GM12873 (cell line): ENCODE measurements around the gene NPAS3.

Experiments
- CTCF ChIP-seq: IDR thresholded peaks from 2 replicates; pipeline ENCODE4 v1.5.1; 2012; ENCODE audit warnings: low read depth, mild to moderate bottlenecking, moderate library complexity, low read length, control low read depth; ENCODE audit not compliant: insufficient read depth; ENCODE audit errors: missing control alignments

NPAS3 gene

DNA sequence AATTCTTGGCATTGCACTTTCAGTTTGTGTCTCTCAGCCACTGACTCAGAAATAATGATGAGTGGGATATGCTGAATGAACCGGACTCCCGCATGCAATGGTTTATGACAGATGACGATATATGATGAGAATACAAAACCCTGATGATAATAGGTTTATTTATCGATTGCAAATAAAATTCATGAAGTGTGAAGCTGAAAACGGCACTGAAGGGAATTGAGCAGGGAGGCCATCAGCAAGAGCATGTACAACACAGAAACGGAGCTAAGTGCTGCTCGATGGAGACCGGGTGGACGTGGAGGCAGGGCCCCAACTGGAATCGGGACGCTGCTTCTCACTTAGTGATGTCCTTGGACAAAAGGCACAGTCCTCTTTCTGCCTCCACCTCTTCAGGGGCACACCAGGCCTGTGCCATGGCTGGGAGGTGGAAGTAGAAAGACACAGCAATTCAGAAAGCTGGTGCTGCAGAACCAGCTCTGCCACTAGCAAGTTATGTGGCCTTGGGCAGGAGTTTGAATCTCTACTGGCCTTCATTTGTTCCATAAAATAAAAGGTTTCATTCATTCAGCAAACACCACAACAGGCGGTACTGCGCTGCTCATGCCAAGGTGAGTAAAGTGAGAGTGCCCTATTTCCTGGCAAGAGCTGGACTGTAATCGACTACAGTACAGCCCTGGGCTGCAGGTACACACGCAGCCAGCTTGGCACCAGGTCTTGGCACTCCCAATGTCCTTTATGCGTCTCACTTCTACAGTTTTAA, 895.2 kb downstream of the NPAS3 start:
- TF ChIP-seq CTCF, result no peak

DNA sequence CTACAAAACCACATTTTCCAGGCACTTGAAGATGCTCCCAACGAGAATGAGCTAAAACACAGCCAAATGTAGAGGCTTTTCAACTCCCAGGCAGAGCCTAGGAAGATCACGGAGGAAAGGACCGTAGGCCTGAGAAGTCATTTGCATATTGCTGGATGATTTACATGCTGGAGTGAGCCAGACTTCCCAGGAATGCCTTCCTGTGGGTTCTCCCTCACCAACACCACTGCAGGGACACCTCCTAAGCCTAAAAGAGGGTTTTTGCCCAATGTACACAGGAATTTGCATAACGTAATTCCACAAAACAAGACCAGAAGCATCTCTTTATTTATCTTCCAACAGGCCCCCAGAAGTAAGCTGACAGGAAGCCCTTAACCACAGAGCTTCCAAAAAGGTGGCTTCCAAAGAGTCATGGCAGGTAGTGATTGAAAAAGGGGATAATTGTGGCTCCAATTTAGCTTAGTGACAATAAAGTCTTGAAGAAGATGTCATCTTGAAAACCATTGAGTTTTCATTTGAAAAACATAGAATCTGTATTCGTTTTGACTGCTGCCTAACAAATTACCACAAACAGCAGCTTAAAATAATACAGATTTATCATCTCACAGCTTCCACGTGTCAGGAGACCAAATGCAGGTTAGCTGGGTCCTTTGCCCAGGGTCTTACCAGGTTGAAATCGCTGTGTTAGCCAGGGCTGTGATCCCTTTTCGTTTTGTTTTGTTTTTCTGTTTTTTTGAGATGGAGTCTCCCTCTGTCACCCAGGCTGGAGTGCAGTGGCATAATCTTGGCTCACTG, 896.0 kb downstream of the NPAS3 start:
- no peak for TF ChIP-seq CTCF

GRCh38 chr14:33835261-33835655, 896.6 kb downstream of the NPAS3 start:
- TF ChIP-seq CTCF, result no peak

- TF ChIP-seq CTCF, result no peak
Measured at GRCh38 chr14:33835677-33836076, 897.0 kb downstream of the NPAS3 start.

- TF ChIP-seq CTCF, result no peak
Measured at GRCh38 chr14:33836203-33836899, 897.7 kb downstream of the NPAS3 start.

DNA sequence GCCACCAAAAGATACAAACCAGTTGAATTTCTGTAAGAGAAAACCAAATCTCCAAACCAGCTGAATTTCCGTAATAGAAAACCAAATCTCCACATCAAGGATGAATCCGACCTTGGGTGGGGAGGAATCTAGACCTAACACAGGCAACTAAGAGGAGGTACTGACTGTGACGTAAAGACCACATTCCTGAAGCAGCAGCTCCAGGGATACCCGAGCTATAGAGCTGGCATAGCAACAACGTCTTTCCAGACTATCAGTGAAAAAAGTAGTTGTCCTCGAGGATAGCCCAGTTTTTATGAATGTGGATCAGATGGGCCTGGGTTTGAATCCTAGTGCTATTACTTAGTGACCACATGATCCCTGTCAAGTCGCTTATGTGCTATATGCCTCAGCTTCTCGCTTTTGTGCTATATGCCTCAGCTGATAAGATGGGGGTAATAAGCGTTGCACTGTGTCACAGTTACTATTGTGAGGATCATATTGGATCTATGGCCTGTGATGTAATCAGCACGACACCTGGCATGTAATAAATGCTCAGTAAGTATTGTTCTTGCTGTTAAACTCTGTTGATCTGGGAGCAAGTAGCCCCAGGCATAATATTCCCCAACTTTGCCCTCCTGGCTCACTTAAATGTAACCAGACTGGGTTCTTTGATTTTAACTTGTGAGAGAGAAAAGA, 898.4 kb downstream of the NPAS3 start:
- TF ChIP-seq CTCF, result no peak
